GM19463 (cell line): ENCODE data around the gene POMP.

Experiments used
- ATAC-seq: cut with Tn5 transposase; IDR thresholded peaks from one replicate; pipeline ENCODE4 v1.9.1; 2021; ENCODE audit warnings: mild to moderate bottlenecking, moderate library complexity; ENCODE audit not compliant: unreplicated experiment

Gene POMP

GRCh38 chr13:28658796-28659620, at the start of gene POMP:
Gene POMP, plus strand, starts transcription at chr13:28659130. Its CDS starts 55 bp downstream, at chr13:28659185.
- ATAC-seq = peak; percentile 89

DNA sequence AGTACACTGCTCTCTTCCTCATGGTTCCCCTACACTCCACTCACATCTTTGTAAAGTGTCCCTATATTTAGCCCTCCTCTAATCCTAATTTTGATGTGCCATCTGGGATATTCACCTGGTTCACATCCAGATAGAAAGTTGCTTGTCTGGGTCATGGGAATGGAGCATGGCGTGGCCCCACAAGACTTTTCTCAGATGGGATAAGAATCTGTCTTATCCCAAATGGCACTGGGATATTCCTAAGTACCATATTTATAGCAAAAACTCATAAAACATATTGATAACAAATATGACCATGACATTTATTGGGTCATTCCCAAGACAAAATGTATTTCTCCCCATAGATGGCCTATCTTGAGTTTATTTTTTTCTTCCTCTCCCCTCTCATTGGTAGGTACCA, 49.5 kb upstream of the POMP start:
- no peak for ATAC-seq

DNA sequence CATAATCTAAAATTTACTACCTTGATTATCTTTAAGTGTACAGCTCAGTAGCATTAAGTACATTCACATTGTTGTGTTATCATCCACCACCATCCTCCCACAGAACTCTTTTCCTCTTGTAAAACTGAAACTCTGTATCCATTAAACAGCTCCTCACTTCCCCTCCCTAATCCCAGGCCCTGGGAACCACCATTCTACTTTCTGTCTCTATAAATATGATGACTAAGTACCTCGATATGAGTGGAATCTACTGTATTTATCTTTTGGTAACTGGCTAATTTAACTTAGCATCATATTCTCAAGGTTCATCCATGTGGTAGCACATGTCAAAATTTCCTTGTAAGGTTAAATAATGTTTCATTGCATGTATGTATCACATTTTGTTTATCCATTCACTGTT, 49.0 kb upstream of the POMP start:
- no peak for ATAC-seq

DNA sequence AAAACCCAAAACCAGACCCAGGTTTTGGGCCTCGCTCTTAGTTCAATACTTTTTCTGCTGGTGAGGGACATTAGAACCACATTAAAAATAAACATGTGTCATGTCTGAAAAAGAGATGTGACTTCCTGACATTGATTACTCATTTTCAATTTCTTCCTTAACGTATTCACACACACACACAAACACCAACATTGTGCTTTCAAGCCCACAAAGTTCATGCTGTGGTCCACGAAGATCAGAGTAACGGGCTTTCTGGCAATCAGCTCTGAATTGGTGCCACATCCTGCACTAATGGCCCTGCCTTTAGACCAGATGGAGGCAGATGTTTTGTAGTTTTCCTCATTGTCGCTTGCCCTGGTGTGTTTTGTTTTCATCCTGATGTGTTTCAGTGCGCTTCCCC, 47.9 kb upstream of the POMP start:
- ATAC-seq = no peak

- no peak for ATAC-seq
Observed at GRCh38 chr13:28611654-28612131, 47.2 kb upstream of the POMP start.

DNA sequence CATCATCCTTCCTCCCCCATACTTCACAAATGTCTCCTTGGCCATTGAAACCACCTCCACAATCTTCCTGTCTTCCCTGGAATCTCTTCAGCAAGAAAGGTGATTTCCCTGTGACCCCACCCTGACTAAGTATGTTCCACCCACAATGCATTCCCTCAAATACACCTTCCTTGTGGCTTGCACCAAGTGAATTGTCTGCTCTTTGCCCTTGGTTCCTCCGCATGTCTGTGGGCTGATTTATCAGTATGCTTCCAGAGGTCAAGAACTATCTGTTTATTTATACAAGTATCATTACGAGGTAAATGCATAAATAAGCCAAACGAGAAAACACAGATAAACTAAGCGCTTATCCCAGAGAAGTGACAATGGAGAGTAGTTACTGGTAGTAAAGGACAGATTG, 45.4 kb upstream of the POMP start:
- no peak for ATAC-seq

DNA sequence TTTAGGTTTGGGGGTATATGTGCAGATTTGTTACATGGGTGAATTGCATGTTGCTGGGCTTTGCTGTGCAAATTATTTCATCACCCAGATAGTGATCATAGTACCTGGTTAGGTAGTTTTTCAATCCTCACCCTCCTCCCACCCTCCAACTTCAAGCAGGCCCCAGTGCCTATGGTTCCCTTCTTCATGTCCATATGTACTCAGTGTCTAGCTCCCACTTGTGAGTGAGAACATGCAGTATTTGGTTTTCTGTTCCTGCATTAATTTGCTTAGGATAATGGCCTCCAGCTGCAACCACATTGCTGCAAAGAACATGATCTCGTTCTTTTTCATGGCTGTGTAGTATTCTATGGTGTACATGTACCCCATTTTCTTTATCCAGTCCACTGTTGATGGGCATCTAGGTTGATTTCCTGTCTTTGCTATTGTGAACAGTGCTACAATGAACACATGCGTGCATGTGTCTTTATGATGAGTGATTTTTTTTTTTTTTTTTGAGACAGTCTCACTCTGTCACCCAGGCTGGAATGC, 42.9 kb upstream of the POMP start:
- ATAC-seq = no peak

GRCh38 chr13:28618230-28618994, 40.5 kb upstream of the POMP start:
- ATAC-seq = no peak

DNA sequence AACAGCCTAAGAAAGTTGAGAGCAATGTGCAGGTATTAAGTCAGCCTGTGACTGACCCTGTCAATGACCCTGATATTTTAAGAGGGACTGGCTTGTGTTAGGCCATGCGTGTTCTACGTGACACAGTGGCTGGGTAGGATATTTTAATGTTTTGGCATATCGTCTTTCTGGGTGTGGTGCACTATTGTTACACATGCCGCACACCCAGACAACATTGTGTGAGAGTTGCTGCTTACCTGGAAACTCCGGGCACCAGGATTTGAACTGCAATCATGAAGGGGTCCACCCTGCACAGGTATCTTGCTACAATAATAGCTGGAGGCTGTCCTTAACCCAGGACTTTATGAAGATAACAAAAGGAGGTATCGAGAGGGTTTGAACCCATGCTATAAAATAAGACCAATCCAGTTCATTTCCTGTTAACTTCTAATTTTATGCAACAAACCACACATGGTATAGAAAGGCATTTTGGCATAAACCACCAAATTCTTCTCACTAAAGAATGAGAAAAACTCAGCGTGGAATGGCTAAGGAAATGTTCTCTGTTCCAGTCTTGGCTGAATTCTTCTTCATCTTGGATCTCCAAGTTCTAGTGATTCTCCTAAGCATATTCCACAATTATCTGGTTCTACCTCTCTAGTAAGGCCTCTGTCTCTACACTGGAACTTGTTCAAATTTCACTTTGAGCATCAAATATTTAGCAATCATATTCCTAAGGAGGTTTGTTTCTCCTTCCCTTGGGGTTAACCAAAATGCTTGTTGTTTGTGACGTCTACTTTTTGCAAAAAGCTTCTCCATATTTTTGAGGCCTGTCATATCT, 38.7 kb upstream of the POMP start:
- no peak for ATAC-seq

- ATAC-seq = no peak
Observed at GRCh38 chr13:28621449-28621848, 37.5 kb upstream of the POMP start.

DNA sequence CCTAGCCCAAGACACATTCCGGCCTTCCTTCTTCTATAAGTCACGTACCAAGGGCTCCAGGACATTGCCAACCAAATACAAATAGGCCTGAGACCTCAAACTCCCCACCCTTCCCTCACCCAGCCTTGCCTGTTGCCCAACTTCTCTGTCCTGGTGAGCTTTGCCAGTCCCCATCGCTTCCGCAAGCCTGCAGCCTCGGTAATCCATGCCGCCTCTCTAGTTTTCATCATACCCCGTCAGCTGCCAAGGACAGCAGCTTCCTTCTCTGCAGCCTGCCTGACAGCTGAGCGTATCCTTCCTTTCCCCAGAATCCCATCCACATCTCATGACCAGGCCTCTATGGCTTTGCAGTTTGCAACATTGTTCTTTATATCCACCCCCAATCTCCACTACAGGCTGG, 36.6 kb upstream of the POMP start:
- no peak for ATAC-seq

DNA sequence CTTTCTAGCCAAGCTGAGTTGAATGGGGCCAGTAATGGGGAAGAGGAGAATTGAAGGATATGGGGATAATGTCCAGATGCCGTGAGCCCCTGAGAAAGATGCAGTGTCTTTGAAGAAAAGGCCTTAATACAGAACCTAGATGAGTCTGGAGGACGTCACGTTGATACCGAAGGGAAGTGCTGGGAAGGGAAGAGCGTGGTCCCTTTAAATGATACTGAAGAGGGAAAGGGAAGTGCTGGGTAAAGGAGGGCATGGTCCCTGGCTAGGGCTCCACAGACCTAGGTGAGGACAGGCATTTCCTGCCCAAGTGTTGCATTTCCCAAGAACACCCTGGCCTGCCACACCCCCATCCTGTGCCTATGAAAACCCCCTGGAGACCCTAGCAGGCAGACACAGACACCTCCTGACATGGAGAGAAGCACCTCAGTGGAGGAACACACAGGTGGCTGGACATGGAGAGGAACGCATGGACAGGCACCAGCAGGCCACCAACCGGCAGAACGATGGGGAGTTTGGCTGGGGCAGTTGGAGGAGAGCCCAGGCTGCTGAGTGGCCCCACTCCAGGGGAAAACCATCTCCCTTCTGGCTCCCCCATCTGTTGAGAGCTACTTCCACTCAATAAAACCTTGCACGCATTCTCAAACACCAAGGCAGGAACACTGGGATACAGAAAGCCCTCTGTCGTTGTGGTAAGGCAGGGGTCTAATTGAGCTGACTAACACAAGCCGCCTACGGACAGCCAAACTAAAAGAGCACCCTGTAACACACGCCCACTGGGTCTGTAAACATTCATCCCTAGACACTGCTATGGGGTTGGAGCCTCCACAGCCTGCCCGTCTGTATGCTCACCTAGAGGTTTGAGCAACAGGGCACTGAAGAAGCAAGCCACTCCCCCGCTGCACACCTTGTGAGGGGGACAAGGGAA, 34.9 kb upstream of the POMP start:
- no peak for ATAC-seq

DNA sequence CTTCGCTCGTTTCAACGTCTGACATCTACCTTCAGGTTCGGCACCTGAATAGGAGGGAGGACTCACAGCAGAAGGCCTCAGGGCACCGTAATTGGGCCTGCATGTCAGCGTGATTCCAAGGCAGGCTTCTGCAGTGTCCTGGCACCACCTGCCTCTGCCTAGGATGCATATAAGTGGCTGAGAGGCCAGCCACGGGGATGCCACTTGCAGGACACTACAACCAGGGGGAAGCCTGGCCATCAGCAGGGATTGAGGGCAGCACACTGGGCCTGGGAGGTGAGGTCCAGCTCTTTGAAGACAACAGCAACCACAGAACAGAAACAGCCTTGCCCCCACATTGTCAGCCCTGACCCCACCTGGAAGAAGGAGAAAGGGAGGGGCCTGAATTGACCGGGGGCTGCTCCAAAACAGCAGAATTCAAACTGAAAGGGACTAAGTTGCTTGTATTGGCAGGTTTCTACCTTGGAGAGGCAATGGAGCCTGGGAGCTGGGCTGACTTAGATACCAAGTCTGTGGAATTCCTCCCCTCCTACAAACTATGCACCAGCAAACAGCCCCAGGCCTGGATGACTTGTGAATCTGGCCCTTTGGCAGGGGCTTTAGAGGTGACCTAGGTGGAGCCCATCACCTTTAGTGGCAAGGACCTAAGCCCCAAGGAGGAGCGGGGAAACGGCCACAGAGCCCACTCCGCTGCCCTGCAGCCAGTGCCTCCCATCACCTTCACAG, 34.1 kb upstream of the POMP start:
- ATAC-seq = no peak

DNA sequence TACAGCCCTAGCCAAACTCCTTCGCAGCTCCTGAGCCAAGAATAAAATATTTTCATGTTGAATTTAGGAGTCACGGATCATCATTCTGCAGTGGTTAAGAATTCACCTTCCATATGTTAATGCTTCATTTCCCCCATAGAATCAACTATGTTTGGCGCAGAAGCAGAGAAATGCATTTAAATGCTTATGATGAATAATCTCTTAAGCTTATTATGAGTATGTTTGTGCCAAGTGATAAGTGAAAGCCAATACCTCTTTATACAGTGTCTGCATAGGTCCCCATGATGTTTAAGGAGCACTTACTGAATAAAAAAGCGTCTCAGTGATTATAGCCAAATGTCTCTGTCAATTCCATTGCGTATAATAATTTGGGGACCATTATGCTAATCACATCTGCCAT, 32.7 kb upstream of the POMP start:
- no peak for ATAC-seq

- ATAC-seq = no peak
Observed at GRCh38 chr13:28628241-28628640, 30.7 kb upstream of the POMP start.

- no peak for ATAC-seq
Observed at GRCh38 chr13:28630869-28631268, 28.1 kb upstream of the POMP start.

DNA sequence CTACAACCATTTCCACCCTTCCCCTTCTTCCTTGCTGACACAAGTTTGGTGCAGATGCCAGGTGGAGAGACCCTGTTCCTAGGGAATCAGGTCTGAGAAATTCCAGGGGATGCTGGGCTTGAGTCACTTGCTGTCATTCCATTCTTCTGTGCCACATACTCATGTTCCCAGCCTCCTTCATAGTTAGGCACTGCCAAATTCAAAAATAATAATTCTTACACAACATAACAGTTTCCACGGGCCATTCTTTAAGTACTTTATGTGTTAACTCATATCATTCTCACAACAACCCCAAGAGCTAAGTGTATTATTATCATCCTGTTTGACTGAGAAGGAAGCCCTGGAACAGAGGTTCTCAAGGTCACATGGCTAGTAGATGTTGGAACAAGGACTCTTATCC, 27.1 kb upstream of the POMP start:
- ATAC-seq = no peak

- ATAC-seq = no peak
Observed at GRCh38 chr13:28636069-28636468, 22.9 kb upstream of the POMP start.

DNA sequence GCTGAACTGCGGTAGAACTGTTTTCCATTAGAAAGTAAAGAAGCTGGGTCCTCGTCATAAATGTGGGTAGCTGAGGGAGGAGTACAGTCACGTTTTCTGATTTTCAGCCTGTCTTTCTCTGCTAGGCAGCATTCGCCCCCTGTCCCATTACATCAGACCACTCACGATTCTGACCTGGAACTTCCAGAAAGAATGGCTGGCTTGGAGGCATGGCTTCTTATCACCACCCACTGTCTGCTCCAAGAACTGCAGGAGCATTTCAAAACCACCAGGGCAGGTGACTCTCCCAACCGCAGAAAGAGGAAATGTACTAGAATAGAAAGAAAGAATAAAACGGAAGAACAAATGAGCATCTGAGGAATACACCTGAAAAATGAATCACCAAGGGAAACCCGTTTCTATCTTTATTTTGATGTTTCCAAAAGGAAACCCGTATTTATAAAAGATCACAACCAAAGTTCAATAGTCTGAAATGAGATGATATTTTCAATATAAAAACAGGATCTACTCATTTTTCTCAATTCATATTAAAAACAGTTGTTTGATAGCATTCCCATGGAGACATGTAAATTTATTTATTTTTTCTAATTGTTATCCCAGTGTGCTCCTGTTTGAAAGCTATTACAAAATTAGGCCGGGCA, 22.1 kb upstream of the POMP start:
- peak; percentile 40 for ATAC-seq
